Nephron (organoid): ENCODE measurements around the gene MTCH1.
A peak's percentile ranks its signal among the peaks of the same experiment; 100 is the strongest.
"Not testable (repeated sequence)": the region's sequence is repeated elsewhere in the genome, so short reads cannot be mapped to it uniquely, and the experiment has no call there.

Experiments used
- H3K27ac Mint-ChIP-seq, 3 experiments: 2 replicates each; pipeline ENCODE4 v1.8.0; 2020; ENCODE audit warnings: mixed read lengths in 3 of 3, mild to moderate bottlenecking in 2 of 3, moderate library complexity in 1 of 3
- H3K27me3 Mint-ChIP-seq: 2 replicates; pipeline ENCODE4 v1.8.0; 2021; ENCODE audit warnings: low read depth, mild to moderate bottlenecking, moderate library complexity, mixed read lengths
- H3K36me3 Mint-ChIP-seq: 2 replicates; pipeline ENCODE4 v1.8.0; 2020; ENCODE audit warnings: low read depth, mixed read lengths
- H3K4me1 Mint-ChIP-seq: 2 replicates; pipeline ENCODE4 v1.8.0; 2020; ENCODE audit warnings: mixed read lengths
- H3K4me3 Mint-ChIP-seq, 3 experiments: 2 replicates each; pipeline ENCODE4 v1.8.0; 2020; ENCODE audit warnings: mild to moderate bottlenecking in 3 of 3, mixed read lengths in 3 of 3, moderate library complexity in 2 of 3
- H3K9me3 Mint-ChIP-seq: 2 replicates; pipeline ENCODE4 v1.8.0; 2020; ENCODE audit warnings: mixed read lengths
- CTCF ChIP-seq, 3 experiments: fragments of 200-600 bp; sonication (generic); IDR thresholded peaks; one replicate each; pipeline ENCODE4 v1.5.0; 2021; ENCODE audit warnings: antibody characterized with exemption in 3 of 3; ENCODE audit not compliant: unreplicated experiment in 3 of 3

MTCH1 gene

DNA sequence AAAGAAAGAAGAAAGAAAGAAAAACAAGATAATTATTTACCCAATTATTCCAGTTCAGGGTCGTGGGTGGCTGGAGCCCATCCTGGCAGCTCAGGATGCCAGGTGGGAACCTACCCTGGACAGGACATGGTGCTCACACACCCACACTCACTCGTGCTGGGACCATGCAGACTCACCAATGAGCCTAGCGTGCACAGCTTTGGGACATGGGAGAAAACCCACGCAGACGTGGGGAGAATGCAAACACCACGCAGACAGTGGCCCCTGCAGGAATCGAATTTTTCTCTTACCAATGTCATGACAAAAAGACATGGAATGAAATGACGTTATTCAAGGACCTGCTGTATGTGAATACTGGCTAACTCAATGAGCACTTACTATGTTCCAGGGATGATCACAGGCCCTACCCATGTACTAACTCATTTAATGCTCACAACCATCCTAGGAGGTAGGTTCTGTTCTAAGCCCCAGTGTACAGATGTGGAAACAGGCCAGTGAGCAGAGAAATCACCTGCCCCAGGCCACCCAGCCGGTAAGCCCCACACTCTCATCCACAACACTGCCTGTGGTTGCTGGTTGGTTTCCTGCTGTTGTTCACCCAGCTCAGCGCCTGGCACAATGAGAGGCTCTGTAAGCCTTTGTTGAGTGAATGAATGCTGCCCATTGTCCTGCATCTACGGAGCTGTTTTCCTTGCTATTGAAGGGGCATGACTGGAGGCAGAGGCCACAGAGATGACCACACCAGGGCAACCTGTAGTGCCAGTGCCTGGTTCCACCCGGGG lies 38.2 kb downstream of the MTCH1 start:
- no peak overlapping the region for H3K4me3 Mint-ChIP-seq
- H3K36me3 Mint-ChIP-seq: no peaks in the 10 kb centered on the region
- no peak overlapping the region for H3K27ac Mint-ChIP-seq
- H3K9me3 Mint-ChIP-seq: peaks cover 3% of the 10 kb centered on the region
- H3K27me3 Mint-ChIP-seq: no peaks in the 10 kb centered on the region
- TF ChIP-seq CTCF (IDR thresholded peaks at IDR 0.05; ENCODE audit: unreplicated experiment in 3 of 3): no peak
- no peaks in the 10 kb centered on the region for H3K4me1 Mint-ChIP-seq

DNA sequence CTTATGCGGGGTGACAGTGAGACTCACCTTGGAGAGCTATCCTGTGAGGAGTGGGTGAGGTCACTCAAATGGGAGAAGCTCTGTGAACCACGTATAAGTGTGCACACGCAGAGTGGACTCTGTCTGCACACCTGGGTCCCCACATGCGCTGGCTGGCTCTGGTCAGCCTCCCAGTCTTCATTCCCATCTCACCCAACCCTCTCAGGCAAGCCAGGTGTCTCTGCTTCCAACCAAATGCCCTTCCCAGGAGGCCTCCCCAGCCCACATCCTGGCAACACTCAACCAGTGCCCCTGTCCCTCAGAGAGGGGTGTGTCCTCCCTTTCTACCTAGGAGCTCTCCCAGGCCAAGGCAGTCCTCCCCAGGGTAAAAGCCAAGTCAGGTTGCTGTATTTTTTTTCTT lies 39.5 kb downstream of the MTCH1 start:
- Mint-ChIP-seq H3K27ac (no peak overlapping the region), H3K4me1 (no peaks in the 10 kb centered on the region), H3K9me3 (peaks cover 3% of the 10 kb centered on the region), H3K36me3 (no peaks in the 10 kb centered on the region), H3K4me3 (no peak overlapping the region), H3K27me3 (peaks cover 5% of the 10 kb centered on the region)
- TF ChIP-seq CTCF (IDR thresholded peaks at IDR 0.05; ENCODE audit: unreplicated experiment in 3 of 3): no peak

GRCh38 chr6:36945301-36945700 lies 40.7 kb downstream of the MTCH1 start:
- peaks cover 5% of the 10 kb centered on the region for H3K27me3 Mint-ChIP-seq
- TF ChIP-seq CTCF (IDR thresholded peaks at IDR 0.05; ENCODE audit: unreplicated experiment in 3 of 3): no peak
- no peak overlapping the region for H3K27ac Mint-ChIP-seq
- no peak overlapping the region for H3K4me3 Mint-ChIP-seq
- H3K9me3 Mint-ChIP-seq: peaks cover 5% of the 10 kb centered on the region
- no peaks in the 10 kb centered on the region for H3K36me3 Mint-ChIP-seq
- H3K4me1 Mint-ChIP-seq: no peaks in the 10 kb centered on the region

GRCh38 chr6:36944650-36945049 lies 41.3 kb downstream of the MTCH1 start:
- no peaks in the 10 kb centered on the region for H3K36me3 Mint-ChIP-seq
- no peak overlapping the region for H3K4me3 Mint-ChIP-seq
- H3K27me3 Mint-ChIP-seq: peaks cover 5% of the 10 kb centered on the region
- H3K27ac Mint-ChIP-seq: no peak overlapping the region
- H3K9me3 Mint-ChIP-seq: peaks cover 6% of the 10 kb centered on the region
- H3K4me1 Mint-ChIP-seq: no peaks in the 10 kb centered on the region
- no peak for TF ChIP-seq CTCF (IDR thresholded peaks at IDR 0.05; ENCODE audit: unreplicated experiment in 3 of 3)

DNA sequence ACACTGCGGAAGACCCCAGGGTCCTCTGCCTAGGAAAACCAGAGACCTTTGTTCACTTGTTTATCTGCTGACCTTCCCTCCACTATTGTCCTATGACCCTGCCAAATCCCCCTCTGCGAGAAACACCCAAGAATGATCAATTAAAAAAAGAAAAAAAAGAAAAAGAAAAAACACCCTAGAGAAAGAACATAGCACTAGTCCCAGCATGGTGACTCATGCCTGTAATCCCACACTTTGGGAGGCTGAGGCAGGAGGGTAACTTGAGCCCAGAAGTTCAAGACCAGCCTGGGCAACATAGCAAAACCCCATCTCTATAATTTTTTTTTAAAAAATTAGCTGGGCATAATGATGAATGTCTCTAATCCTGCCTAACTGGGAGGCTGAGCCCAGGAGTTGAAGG lies 43.7 kb downstream of the MTCH1 start:
- H3K36me3 Mint-ChIP-seq, H3K27me3 Mint-ChIP-seq, H3K4me3 Mint-ChIP-seq, H3K27ac Mint-ChIP-seq, H3K4me1 Mint-ChIP-seq, H3K9me3 Mint-ChIP-seq: not testable (repeated sequence)

GRCh38 chr6:36941561-36941960 lies 44.4 kb downstream of the MTCH1 start:
- not testable (repeated sequence) for H3K36me3 Mint-ChIP-seq, H3K4me3 Mint-ChIP-seq, H3K27me3 Mint-ChIP-seq, H3K4me1 Mint-ChIP-seq, H3K27ac Mint-ChIP-seq, H3K9me3 Mint-ChIP-seq

GRCh38 chr6:36940027-36940426 lies 46.0 kb downstream of the MTCH1 start:
- no peak for TF ChIP-seq CTCF (IDR thresholded peaks at IDR 0.05; ENCODE audit: unreplicated experiment in 3 of 3)
- H3K4me1 Mint-ChIP-seq: peaks cover 15% of the 10 kb centered on the region
- H3K36me3 Mint-ChIP-seq: no peaks in the 10 kb centered on the region
- peaks cover 8% of the 10 kb centered on the region for H3K27me3 Mint-ChIP-seq
- H3K4me3 Mint-ChIP-seq: no peak overlapping the region
- peak overlapping the region in 1 of 3 experiments; percentile 10 for H3K27ac Mint-ChIP-seq
- H3K9me3 Mint-ChIP-seq: peaks cover 8% of the 10 kb centered on the region

- peaks cover 15% of the 10 kb centered on the region for H3K4me1 Mint-ChIP-seq
- H3K27me3 Mint-ChIP-seq, H3K4me3 Mint-ChIP-seq, H3K36me3 Mint-ChIP-seq, H3K27ac Mint-ChIP-seq, H3K9me3 Mint-ChIP-seq: not testable (repeated sequence)
Observed at GRCh38 chr6:36939005-36939404, 47.0 kb downstream of the MTCH1 start.
